CD8-positive, alpha-beta memory T cell (primary cell): ENCODE results near the gene ZNG1C. TPM values are rescaled to one million over a fixed set of nuclear protein-coding genes. Genes with fewer than 3 reads are reported as not detected.
"Not testable (repeated sequence)": the region's sequence is repeated elsewhere in the genome, so short reads cannot be mapped to it uniquely, and the experiment has no call there.

Source experiments
- CTCF ChIA-PET: fragments of 350-600 bp; sonication (Branson Sonifier 250); formaldehyde crosslinking; loops from one replicate; lab custom pipeline; 2021; ENCODE audit warnings: antibody characterized with exemption; lab: Charles Lee
- POLR2A ChIA-PET: fragments of 350-600 bp; sonication (Branson Sonifier 250); formaldehyde crosslinking; loops from one replicate; lab custom pipeline; 2021; ENCODE audit warnings: antibody characterized with exemption; lab: Charles Lee
- DNase-seq, 5 donors: peaks; one replicate each; pipeline versions ENCODE4 v3.0.0 to v3.0.0-alpha.2; 2020 to 2022; ENCODE audit warnings: mixed read lengths in 1 of 5
- H3K27ac ChIP-seq: one replicate; pipeline ENCODE4 v1.7.0; 2013; ENCODE audit warnings: low read depth, mild to moderate bottlenecking, low read length, moderate library complexity
- H3K27me3 ChIP-seq: 2 replicates; pipeline ENCODE4 v1.7.0; 2013; ENCODE audit warnings: low read length, mild to moderate bottlenecking; ENCODE audit not compliant: insufficient read depth, poor library complexity, severe bottlenecking
- H3K36me3 ChIP-seq: 2 replicates; pipeline ENCODE4 v1.7.0; 2013; ENCODE audit warnings: mild to moderate bottlenecking, low read length, moderate library complexity; ENCODE audit not compliant: insufficient read depth
- H3K4me1 ChIP-seq: 2 replicates; pipeline ENCODE4 v1.7.0; 2013; ENCODE audit warnings: mild to moderate bottlenecking, low read length, moderate library complexity; ENCODE audit not compliant: insufficient read depth
- H3K4me3 ChIP-seq: 2 replicates; pipeline ENCODE4 v1.7.0; 2013; ENCODE audit warnings: mild to moderate bottlenecking, low read length
- H3K9me3 ChIP-seq: 2 replicates; pipeline ENCODE4 v1.7.0; 2013; ENCODE audit warnings: mild to moderate bottlenecking, low read length
- H3K27ac Mint-ChIP-seq, 8 donors: one replicate each; pipeline ENCODE4 v1.8.0; 2020 to 2021; ENCODE audit warnings: mixed read lengths in 8 of 8, mild to moderate bottlenecking in 6 of 8, inconsistent platforms in 3 of 8, moderate library complexity in 3 of 8
- H3K27me3 Mint-ChIP-seq, 2 donors: one replicate each; pipeline ENCODE4 v1.8.0; 2020 to 2021; ENCODE audit warnings: mixed read lengths in 2 of 2, mild to moderate bottlenecking in 1 of 2, moderate library complexity in 1 of 2
- H3K36me3 Mint-ChIP-seq, 3 donors: one replicate each; pipeline ENCODE4 v1.8.0; 2020 to 2021; ENCODE audit warnings: mixed read lengths in 3 of 3, inconsistent platforms in 1 of 3, mild to moderate bottlenecking in 1 of 3
- H3K4me1 Mint-ChIP-seq, 3 donors: one replicate each; pipeline ENCODE4 v1.8.0; 2020 to 2021; ENCODE audit warnings: mixed read lengths in 3 of 3, inconsistent platforms in 1 of 3, mild to moderate bottlenecking in 1 of 3
- H3K4me3 Mint-ChIP-seq, 7 donors: one replicate each; pipeline ENCODE4 v1.8.0; 2020 to 2021; ENCODE audit warnings: mixed read lengths in 7 of 7, mild to moderate bottlenecking in 6 of 7, moderate library complexity in 4 of 7, inconsistent platforms in 2 of 7
- H3K9me3 Mint-ChIP-seq, 5 donors: one replicate each; pipeline ENCODE4 v1.8.0; 2020 to 2022; ENCODE audit warnings: mixed read lengths in 5 of 5, mild to moderate bottlenecking in 3 of 5, moderate library complexity in 2 of 5, inconsistent platforms in 1 of 5
- polyA plus RNA-seq: library from polyadenylated mRNA; unstranded; fragments of 300-500 nt; fragmentation: Illumina TruSeq; gene quantifications from one replicate; pipeline ENCODE4 v1.2.3, GENCODE V29; 2021
- total RNA-seq, 2 experiments: library from RNA; stranded (reverse); gene quantifications; one replicate each; pipeline ENCODE4 v1.2.3, GENCODE V29; 2021

Gene ZNG1C
- total and polyA plus RNA-seq, 3 experiments from 2014 or later, result 25.6 to 39.5 (median 31.2) TPM

GRCh38 chr9:68307127-68307526 lies 65.3 kb downstream of the ZNG1C start:
- H3K9me3 Mint-ChIP-seq, H3K4me1 Mint-ChIP-seq, H3K36me3 Mint-ChIP-seq: not testable (repeated sequence)

GRCh38 chr9:68307654-68308053 lies 65.9 kb downstream of the ZNG1C start:
- H3K36me3 ChIP-seq, POLR2A ChIA-PET, H3K4me3 Mint-ChIP-seq, H3K4me3 ChIP-seq, H3K4me1 Mint-ChIP-seq, H3K4me1 ChIP-seq, H3K27me3 ChIP-seq, H3K36me3 Mint-ChIP-seq, H3K27ac Mint-ChIP-seq, H3K9me3 ChIP-seq, H3K27ac ChIP-seq, DNase-seq, CTCF ChIA-PET, H3K27me3 Mint-ChIP-seq, H3K9me3 Mint-ChIP-seq: not testable (repeated sequence)

More at GRCh38 chr9:68307127-68307526, 65.3 kb downstream of the ZNG1C start:
- H3K4me3 ChIP-seq, DNase-seq, H3K27me3 ChIP-seq, H3K27ac ChIP-seq, POLR2A ChIA-PET, H3K36me3 ChIP-seq, H3K27ac Mint-ChIP-seq, H3K4me3 Mint-ChIP-seq, H3K4me1 ChIP-seq, H3K9me3 ChIP-seq, H3K27me3 Mint-ChIP-seq, CTCF ChIA-PET: not testable (repeated sequence)

GRCh38 chr9:68311208-68311607 lies 69.4 kb downstream of the ZNG1C start:
- H3K36me3 Mint-ChIP-seq, H3K27me3 Mint-ChIP-seq, H3K36me3 ChIP-seq, POLR2A ChIA-PET, H3K27ac ChIP-seq, H3K4me1 ChIP-seq, H3K27me3 ChIP-seq, DNase-seq, H3K4me1 Mint-ChIP-seq, H3K9me3 ChIP-seq, H3K9me3 Mint-ChIP-seq, H3K4me3 ChIP-seq, CTCF ChIA-PET, H3K27ac Mint-ChIP-seq, H3K4me3 Mint-ChIP-seq: not testable (repeated sequence)

GRCh38 chr9:68318209-68318608 lies 76.4 kb downstream of the ZNG1C start:
- H3K4me1 Mint-ChIP-seq, H3K4me3 ChIP-seq, H3K27me3 ChIP-seq, POLR2A ChIA-PET, H3K4me3 Mint-ChIP-seq, H3K9me3 Mint-ChIP-seq, DNase-seq, H3K9me3 ChIP-seq, H3K27ac ChIP-seq, H3K36me3 Mint-ChIP-seq, H3K4me1 ChIP-seq, H3K27me3 Mint-ChIP-seq, CTCF ChIA-PET, H3K36me3 ChIP-seq: not testable (repeated sequence)
- H3K27ac Mint-ChIP-seq, result peak overlapping the region in 1 of 8 donors; percentile 33

GRCh38 chr9:68323749-68324148 lies 82.0 kb downstream of the ZNG1C start:
- H3K4me3 Mint-ChIP-seq, H3K9me3 ChIP-seq, H3K9me3 Mint-ChIP-seq, H3K36me3 Mint-ChIP-seq, H3K27ac Mint-ChIP-seq, H3K27ac ChIP-seq, H3K27me3 Mint-ChIP-seq, DNase-seq, CTCF ChIA-PET, H3K4me1 ChIP-seq, H3K36me3 ChIP-seq, H3K27me3 ChIP-seq, H3K4me1 Mint-ChIP-seq, POLR2A ChIA-PET, H3K4me3 ChIP-seq: not testable (repeated sequence)

GRCh38 chr9:68324518-68324917 lies 82.7 kb downstream of the ZNG1C start:
- H3K9me3 ChIP-seq, DNase-seq, CTCF ChIA-PET, H3K36me3 ChIP-seq, POLR2A ChIA-PET, H3K4me1 ChIP-seq, H3K9me3 Mint-ChIP-seq, H3K27ac ChIP-seq, H3K27ac Mint-ChIP-seq, H3K27me3 Mint-ChIP-seq, H3K4me3 ChIP-seq, H3K4me1 Mint-ChIP-seq, H3K36me3 Mint-ChIP-seq, H3K27me3 ChIP-seq, H3K4me3 Mint-ChIP-seq: not testable (repeated sequence)

GRCh38 chr9:68329106-68329505 lies 87.3 kb downstream of the ZNG1C start:
- H3K27me3 Mint-ChIP-seq, H3K27ac Mint-ChIP-seq, H3K27me3 ChIP-seq, H3K4me1 ChIP-seq, CTCF ChIA-PET, DNase-seq, H3K4me3 ChIP-seq, POLR2A ChIA-PET, H3K36me3 Mint-ChIP-seq, H3K9me3 ChIP-seq, H3K27ac ChIP-seq, H3K4me1 Mint-ChIP-seq, H3K4me3 Mint-ChIP-seq, H3K36me3 ChIP-seq, H3K9me3 Mint-ChIP-seq: not testable (repeated sequence)

- H3K27me3 Mint-ChIP-seq, H3K36me3 ChIP-seq, H3K4me3 ChIP-seq, H3K27ac Mint-ChIP-seq, H3K9me3 Mint-ChIP-seq, DNase-seq, H3K27ac ChIP-seq, H3K9me3 ChIP-seq, CTCF ChIA-PET, H3K4me3 Mint-ChIP-seq, POLR2A ChIA-PET, H3K4me1 ChIP-seq, H3K27me3 ChIP-seq, H3K4me1 Mint-ChIP-seq, H3K36me3 Mint-ChIP-seq: not testable (repeated sequence)
These were observed 88.9 kb downstream of the ZNG1C start for GRCh38 chr9:68330531-68331173.

- H3K27ac ChIP-seq, H3K4me3 ChIP-seq, POLR2A ChIA-PET, H3K4me1 ChIP-seq, CTCF ChIA-PET, H3K36me3 Mint-ChIP-seq, H3K27me3 ChIP-seq, H3K9me3 Mint-ChIP-seq, H3K27ac Mint-ChIP-seq, H3K4me3 Mint-ChIP-seq, H3K36me3 ChIP-seq, H3K9me3 ChIP-seq, DNase-seq, H3K27me3 Mint-ChIP-seq, H3K4me1 Mint-ChIP-seq: not testable (repeated sequence)
These were observed 90.3 kb downstream of the ZNG1C start for GRCh38 chr9:68332122-68332521.
